GM12878 (cell line): ENCODE measurements around the gene ARHGAP21. TPM values are rescaled to one million over a fixed set of nuclear protein-coding genes. Genes with fewer than 3 reads are reported as not detected.

Experiments
- EGR1 ChIP-seq, 2 experiments: IDR thresholded peaks; 1 replicate in 1 of 2; 2 replicates in 1 of 2; pipeline ENCODE4 v1.6.1; 2011 to 2012; ENCODE audit warnings: low read depth in 2 of 2, low read length in 2 of 2, borderline replicate concordance in 1 of 2, mild to moderate bottlenecking in 1 of 2, moderate library complexity in 1 of 2
- EZH2 ChIP-seq: IDR thresholded peaks from 2 replicates; pipeline ENCODE4 v1.6.1; 2012; ENCODE audit warnings: low read depth, mild to moderate bottlenecking, control low read depth, inconsistent platforms, low read length, borderline replicate concordance; ENCODE audit not compliant: control insufficient read depth
- KLF5 ChIP-seq: fragments of 450-650 bp; IDR thresholded peaks from 2 replicates; pipeline ENCODE4 v1.6.1; 2014; ENCODE audit warnings: mild to moderate bottlenecking; ENCODE audit not compliant: partially characterized antibody
- NR2C2 ChIP-seq: IDR thresholded peaks from 2 replicates; pipeline ENCODE4 v1.6.1; 2011; ENCODE audit warnings: borderline replicate concordance, low read depth; ENCODE audit not compliant: control insufficient read depth, insufficient read length
- NR2F1 ChIP-seq: fragments of 450-650 bp; conservative IDR thresholded peaks from 2 replicates; pipeline ENCODE4 v1.6.1; 2017; ENCODE audit warnings: mild to moderate bottlenecking
- SMC3 ChIP-seq: IDR thresholded peaks from 2 replicates; pipeline ENCODE4 v1.6.1; 2011; ENCODE audit warnings: low read length, improper control_type of control experiment, borderline replicate concordance
- ZNF384 ChIP-seq: IDR thresholded peaks from 2 replicates; pipeline ENCODE4 v1.6.1; 2012; ENCODE audit warnings: low read depth, mild to moderate bottlenecking, low read length, improper control_type of control experiment, borderline replicate concordance
- polyA plus RNA-seq, 11 experiments: library from polyadenylated mRNA; depleted of rRNA in 4 of 11; unstranded in 6 of 11; stranded (reverse) in 5 of 11; fragments of >200 nt; fragmentation: Nextera tagmentation in 4 of 11; fragmentation: Illumina TruSeq in 1 of 11; extraction: Ambion mirVana in 4 of 11; extraction: Trizol in 1 of 11; gene quantifications; 1 replicate in 1 of 11; 2 replicates in 10 of 11; pipeline versions ENCODE4 v1.2.1 to v1.2.3, GENCODE V29; 2011 to 2016; ENCODE audit warnings: inconsistent platforms in 2 of 11, missing spikeins in 2 of 11, low read depth in 1 of 11
- total RNA-seq, 4 experiments: library from RNA; depleted of rRNA in 3 of 4; stranded (reverse); fragments of >200 nt in 3 of 4; fragmentation: Illumina TruSeq in 1 of 4; extraction: Trizol in 1 of 4; gene quantifications; 2 replicates each; pipeline versions ENCODE4 v1.2.1 to v1.2.3, GENCODE V29; 2013 to 2021
- TF ChIP-seq, protein P1 (sequence below): fragments of 450-650 bp; IDR thresholded peaks from 2 replicates; pipeline ENCODE4 v1.6.1; 2018; ENCODE audit warnings: mild to moderate bottlenecking, low read depth, moderate library complexity; ENCODE audit not compliant: partially characterized antibody
- TF ChIP-seq, protein P2 (sequence below): IDR thresholded peaks from 2 replicates; pipeline ENCODE4 v1.6.1; 2012; ENCODE audit warnings: improper control_type of control experiment, low read depth, low read length; ENCODE audit not compliant: insufficient replicate concordance
- TF ChIP-seq, protein P3 (sequence below): IDR thresholded peaks from 2 replicates; pipeline ENCODE4 v1.6.1; 2012; ENCODE audit warnings: low read length, inconsistent platforms
- TF ChIP-seq, protein P4 (sequence below): IDR thresholded peaks from 2 replicates; pipeline ENCODE4 v1.6.1; 2011; ENCODE audit warnings: low read depth, low read length, improper control_type of control experiment, borderline replicate concordance

The ARHGAP21 gene
- total and polyA plus RNA-seq, 10 of the 15 experiments (the other 5 are each of a cell fraction or from before 2014, with no cell fraction given): 11.7 to 103 (median 37.6) TPM

DNA sequence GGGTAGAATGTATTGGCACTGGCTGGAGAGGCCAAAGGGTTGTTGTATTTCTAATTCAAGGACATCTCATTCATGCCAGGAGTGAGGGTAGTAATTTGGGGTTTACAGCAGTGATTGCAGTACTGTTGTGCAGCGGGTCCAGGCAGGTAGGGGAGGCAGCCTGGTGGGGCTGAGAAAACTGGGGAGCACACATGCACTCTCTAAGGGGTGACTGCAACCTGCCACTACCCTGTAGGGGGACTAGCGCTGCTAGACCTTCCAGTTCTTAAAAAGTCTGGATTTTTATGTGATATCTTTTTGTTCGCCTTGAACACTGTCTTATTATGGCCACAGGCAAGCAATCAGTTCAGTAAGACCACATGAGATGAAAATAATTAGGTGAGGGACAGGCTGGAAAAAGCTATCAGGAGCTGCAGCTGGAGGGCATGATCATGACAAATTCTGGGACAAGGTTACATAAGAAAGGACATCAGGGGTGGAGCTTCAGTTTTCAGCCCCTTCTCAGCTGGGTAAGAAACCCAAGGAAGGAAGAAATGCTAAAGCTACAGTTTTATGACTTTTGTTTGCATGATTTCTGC is 149.0 kb downstream of the ARHGAP21 start (continued):
- TF ChIP-seq KLF5 (no peak), NR2C2 (no peak), EGR1 (IDR thresholded peaks at IDR 0.05; ENCODE audit: borderline replicate concordance in 1 of 2, low read depth in 2 of 2, low read length in 2 of 2) (no peak), SMC3 (no peak), EZH2 (no peak), ZNF384 (no peak), NR2F1 (no peak)
- TF ChIP-seq, protein P1, sequence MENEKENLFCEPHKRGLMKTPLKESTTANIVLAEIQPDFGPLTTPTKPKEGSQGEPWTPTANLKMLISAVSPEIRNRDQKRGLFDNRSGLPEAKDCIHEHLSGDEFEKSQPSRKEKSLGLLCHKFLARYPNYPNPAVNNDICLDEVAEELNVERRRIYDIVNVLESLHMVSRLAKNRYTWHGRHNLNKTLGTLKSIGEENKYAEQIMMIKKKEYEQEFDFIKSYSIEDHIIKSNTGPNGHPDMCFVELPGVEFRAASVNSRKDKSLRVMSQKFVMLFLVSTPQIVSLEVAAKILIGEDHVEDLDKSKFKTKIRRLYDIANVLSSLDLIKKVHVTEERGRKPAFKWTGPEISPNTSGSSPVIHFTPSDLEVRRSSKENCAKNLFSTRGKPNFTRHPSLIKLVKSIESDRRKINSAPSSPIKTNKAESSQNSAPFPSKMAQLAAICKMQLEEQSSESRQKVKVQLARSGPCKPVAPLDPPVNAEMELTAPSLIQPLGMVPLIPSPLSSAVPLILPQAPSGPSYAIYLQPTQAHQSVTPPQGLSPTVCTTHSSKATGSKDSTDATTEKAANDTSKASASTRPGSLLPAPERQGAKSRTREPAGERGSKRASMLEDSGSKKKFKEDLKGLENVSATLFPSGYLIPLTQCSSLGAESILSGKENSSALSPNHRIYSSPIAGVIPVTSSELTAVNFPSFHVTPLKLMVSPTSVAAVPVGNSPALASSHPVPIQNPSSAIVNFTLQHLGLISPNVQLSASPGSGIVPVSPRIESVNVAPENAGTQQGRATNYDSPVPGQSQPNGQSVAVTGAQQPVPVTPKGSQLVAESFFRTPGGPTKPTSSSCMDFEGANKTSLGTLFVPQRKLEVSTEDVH: no peak
- TF ChIP-seq, protein P2, sequence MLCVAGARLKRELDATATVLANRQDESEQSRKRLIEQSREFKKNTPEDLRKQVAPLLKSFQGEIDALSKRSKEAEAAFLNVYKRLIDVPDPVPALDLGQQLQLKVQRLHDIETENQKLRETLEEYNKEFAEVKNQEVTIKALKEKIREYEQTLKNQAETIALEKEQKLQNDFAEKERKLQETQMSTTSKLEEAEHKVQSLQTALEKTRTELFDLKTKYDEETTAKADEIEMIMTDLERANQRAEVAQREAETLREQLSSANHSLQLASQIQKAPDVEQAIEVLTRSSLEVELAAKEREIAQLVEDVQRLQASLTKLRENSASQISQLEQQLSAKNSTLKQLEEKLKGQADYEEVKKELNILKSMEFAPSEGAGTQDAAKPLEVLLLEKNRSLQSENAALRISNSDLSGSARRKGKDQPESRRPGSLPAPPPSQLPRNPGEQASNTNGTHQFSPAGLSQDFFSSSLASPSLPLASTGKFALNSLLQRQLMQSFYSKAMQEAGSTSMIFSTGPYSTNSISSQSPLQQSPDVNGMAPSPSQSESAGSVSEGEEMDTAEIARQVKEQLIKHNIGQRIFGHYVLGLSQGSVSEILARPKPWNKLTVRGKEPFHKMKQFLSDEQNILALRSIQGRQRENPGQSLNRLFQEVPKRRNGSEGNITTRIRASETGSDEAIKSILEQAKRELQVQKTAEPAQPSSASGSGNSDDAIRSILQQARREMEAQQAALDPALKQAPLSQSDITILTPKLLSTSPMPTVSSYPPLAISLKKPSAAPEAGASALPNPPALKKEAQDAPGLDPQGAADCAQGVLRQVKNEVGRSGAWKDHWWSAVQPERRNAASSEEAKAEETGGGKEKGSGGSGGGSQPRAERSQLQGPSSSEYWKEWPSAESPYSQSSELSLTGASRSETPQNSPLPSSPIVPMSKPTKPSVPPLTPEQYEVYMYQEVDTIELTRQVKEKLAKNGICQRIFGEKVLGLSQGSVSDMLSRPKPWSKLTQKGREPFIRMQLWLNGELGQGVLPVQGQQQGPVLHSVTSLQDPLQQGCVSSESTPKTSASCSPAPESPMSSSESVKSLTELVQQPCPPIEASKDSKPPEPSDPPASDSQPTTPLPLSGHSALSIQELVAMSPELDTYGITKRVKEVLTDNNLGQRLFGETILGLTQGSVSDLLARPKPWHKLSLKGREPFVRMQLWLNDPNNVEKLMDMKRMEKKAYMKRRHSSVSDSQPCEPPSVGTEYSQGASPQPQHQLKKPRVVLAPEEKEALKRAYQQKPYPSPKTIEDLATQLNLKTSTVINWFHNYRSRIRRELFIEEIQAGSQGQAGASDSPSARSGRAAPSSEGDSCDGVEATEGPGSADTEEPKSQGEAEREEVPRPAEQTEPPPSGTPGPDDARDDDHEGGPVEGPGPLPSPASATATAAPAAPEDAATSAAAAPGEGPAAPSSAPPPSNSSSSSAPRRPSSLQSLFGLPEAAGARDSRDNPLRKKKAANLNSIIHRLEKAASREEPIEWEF: no peak
- TF ChIP-seq, protein P3, sequence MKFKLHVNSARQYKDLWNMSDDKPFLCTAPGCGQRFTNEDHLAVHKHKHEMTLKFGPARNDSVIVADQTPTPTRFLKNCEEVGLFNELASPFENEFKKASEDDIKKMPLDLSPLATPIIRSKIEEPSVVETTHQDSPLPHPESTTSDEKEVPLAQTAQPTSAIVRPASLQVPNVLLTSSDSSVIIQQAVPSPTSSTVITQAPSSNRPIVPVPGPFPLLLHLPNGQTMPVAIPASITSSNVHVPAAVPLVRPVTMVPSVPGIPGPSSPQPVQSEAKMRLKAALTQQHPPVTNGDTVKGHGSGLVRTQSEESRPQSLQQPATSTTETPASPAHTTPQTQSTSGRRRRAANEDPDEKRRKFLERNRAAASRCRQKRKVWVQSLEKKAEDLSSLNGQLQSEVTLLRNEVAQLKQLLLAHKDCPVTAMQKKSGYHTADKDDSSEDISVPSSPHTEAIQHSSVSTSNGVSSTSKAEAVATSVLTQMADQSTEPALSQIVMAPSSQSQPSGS: no peak
- TF ChIP-seq, protein P4, sequence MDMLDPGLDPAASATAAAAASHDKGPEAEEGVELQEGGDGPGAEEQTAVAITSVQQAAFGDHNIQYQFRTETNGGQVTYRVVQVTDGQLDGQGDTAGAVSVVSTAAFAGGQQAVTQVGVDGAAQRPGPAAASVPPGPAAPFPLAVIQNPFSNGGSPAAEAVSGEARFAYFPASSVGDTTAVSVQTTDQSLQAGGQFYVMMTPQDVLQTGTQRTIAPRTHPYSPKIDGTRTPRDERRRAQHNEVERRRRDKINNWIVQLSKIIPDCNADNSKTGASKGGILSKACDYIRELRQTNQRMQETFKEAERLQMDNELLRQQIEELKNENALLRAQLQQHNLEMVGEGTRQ: no peak
